GM19468 (cell line): Measurements from ENCODE around the gene NLRP2B.
"Not testable (repeated sequence)": the region's sequence is repeated elsewhere in the genome, so short reads cannot be mapped to it uniquely, and the experiment has no call there.

ENCODE experiments used
- ATAC-seq: cut with Tn5 transposase; IDR thresholded peaks from one replicate; pipeline ENCODE4 v1.9.1; 2021; ENCODE audit warnings: mild to moderate bottlenecking, moderate library complexity, moderate number of reproducible peaks; ENCODE audit not compliant: unreplicated experiment; ENCODE audit errors: extremely low read depth

Gene NLRP2B

GRCh38 chrX:57680160-57680559 lies at the start of gene NLRP2B:
Gene NLRP2B (minus strand): TSS chrX:57680260.
- ATAC-seq = no peak

GRCh38 chrX:57725995-57726394 lies 45.9 kb upstream of the NLRP2B start:
- ATAC-seq = not testable (repeated sequence)

- ATAC-seq = no peak
Observed at GRCh38 chrX:57681341-57681740, 1.3 kb upstream of the NLRP2B start.

GRCh38 chrX:57678686-57679428 lies 1.2 kb downstream of the NLRP2B start:
- no peak for ATAC-seq

GRCh38 chrX:57677132-57677858 lies 2.8 kb downstream of the NLRP2B start:
- no peak for ATAC-seq

GRCh38 chrX:57675320-57675719 lies 4.7 kb downstream of the NLRP2B start:
- ATAC-seq = no peak

GRCh38 chrX:57674861-57675260 lies 5.2 kb downstream of the NLRP2B start:
- no peak for ATAC-seq

- ATAC-seq = no peak
Observed at GRCh38 chrX:57669961-57670360, 10.1 kb downstream of the NLRP2B start.

- ATAC-seq = no peak
Observed at GRCh38 chrX:57667010-57667409, 13.1 kb downstream of the NLRP2B start.

- no peak for ATAC-seq
Observed at GRCh38 chrX:57655065-57655464, 25.0 kb downstream of the NLRP2B start.

GRCh38 chrX:57652705-57653104 lies 27.4 kb downstream of the NLRP2B start:
- no peak for ATAC-seq

GRCh38 chrX:57651169-57651919 lies 28.7 kb downstream of the NLRP2B start:
- no peak for ATAC-seq

- ATAC-seq = no peak
Observed at GRCh38 chrX:57647020-57647419, 33.0 kb downstream of the NLRP2B start.

GRCh38 chrX:57643698-57644097 lies 36.4 kb downstream of the NLRP2B start:
- ATAC-seq = no peak

- ATAC-seq = no peak
Observed at GRCh38 chrX:57641338-57641737, 38.7 kb downstream of the NLRP2B start.

GRCh38 chrX:57640674-57641016 lies 39.4 kb downstream of the NLRP2B start:
- ATAC-seq = no peak

- ATAC-seq = not testable (repeated sequence)
Observed at GRCh38 chrX:57629438-57629837, 50.6 kb downstream of the NLRP2B start.
